ENCODE results near the gene DIP2C. TPM values are rescaled to one million over a fixed set of nuclear protein-coding genes. Genes with fewer than 3 reads are reported as not detected.

Gene DIP2C
- polyA plus RNA-seq: 12.1 and 13.2 TPM in 2 replicates

GRCh38 chr10:689452-690371, at the start of gene DIP2C:
DIP2C (minus strand) TSS chr10:689668; CDS start chr10:689578, 90 bp downstream.

Other genes starting within 250 kb of the DIP2C start
- gene LARP4B, start 242.0 kb upstream of the DIP2C start, polyA plus RNA-seq: 10.8 and 11.4 TPM in 2 replicates